NCI-H82 treated with DMSO at 0.1 percent for 48 hours (cell line): ENCODE results near the gene CD52.

Experiments
- DNase-seq: peaks from one replicate; lab custom pipeline; 2025; ENCODE audit not compliant: unreplicated experiment; lab: John Stamatoyannopoulos, UW

The CD52 gene, protein sequence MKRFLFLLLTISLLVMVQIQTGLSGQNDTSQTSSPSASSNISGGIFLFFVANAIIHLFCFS

GRCh38 chr1:26317612-26318337, at the start of gene CD52:
CD52 (plus strand) TSS chr1:26317958; CDS start chr1:26318018, 60 bp downstream.
- DNase-seq = no peak

GRCh38 chr1:26268290-26269197, 49.2 kb upstream of the CD52 start:
- DNase-seq = no peak

- no peak for DNase-seq
Observed at GRCh38 chr1:26269198-26269550, 48.6 kb upstream of the CD52 start.

DNA sequence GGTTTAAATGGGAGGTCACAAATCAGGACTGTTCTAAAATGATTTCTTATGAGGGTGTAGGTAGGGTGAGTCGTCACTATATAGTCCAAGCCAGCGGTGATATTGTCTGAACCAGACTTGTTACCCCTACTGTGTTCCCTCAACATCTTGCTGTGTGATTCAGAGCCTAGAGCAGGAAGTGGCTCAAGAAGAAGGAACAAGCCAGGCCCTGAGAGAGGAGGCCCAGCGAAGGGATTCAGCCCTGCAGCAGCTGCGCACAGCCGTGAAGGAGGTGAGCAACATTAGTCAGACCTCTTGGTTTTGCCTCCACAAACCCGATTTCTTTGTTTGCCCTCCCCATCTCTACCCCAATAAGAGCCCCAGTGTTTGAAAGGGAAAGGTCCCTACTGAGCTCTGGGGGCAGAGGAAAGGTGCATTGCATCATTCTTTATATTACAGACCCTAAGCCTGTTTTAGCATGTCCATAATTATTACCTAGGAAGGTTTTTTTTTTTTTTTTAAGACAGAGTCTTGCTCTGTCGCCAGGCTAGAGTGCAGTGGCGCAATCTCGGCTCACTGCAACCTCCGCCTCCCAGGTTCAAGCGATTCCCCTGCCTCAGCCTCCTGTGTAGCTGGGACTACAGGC, 42.8 kb upstream of the CD52 start:
- no peak for DNase-seq

DNA sequence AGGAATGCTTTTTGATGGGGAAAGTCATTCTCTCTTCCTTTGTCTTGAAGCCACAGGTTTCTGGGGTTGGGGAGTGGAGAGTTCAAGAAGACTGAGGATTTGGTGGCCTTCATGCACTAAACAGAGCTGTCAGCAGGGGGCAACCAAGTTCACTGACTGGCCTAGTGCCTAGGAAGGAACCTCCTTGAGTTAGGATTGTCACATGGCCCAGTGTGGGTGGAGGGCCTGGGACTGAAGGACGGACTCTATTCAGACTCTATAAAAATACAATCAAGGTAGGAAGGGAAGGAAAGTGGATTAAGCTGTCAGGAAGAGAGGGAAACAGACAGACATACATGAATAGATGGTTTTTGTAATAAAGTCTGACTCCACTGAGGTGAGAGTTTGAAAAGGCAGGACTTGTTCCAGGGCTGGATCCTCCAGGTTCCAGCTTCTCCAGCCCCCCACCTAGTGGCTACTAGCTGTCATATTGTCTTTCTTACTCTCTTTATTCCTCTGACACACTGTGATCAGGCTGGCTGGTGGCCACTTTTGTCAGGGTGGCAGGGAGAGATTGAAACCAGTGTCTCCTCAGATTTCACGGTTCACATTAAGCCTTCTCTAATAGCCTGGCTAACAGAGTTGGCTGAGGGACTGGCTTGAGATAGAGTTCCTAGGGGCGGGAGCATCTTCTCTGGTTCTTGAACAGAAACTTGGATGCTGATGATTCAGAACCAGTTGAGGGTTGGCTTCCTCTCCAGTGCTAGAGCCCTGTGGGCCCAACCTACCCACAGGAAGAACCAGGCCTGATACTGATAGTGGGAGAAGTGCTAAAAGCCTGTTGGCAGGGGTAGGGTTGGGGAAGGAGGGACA, 42.0 kb upstream of the CD52 start:
- peak; percentile 61 for DNase-seq

GRCh38 chr1:26276432-26276838, 41.3 kb upstream of the CD52 start:
- no peak for DNase-seq

DNA sequence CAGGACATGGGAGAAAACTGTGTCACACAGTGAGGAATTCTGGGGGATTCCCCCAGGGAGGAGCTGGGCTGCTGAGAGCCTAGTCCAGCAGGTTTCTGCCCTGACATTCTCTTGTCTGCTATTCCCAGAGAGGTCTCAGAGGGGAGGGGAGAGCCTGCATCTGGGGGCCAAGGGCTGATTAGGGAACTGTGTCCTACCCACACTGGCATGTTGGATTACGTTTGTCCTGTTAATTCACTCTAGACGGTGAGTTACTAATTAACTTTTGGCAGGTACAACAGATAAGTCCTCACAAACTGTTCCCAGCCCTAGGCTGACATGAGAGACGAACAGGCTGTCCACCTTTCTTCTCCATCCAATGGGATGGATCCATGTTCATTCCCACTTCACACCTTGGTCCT, 40.5 kb upstream of the CD52 start:
- DNase-seq = no peak

DNA sequence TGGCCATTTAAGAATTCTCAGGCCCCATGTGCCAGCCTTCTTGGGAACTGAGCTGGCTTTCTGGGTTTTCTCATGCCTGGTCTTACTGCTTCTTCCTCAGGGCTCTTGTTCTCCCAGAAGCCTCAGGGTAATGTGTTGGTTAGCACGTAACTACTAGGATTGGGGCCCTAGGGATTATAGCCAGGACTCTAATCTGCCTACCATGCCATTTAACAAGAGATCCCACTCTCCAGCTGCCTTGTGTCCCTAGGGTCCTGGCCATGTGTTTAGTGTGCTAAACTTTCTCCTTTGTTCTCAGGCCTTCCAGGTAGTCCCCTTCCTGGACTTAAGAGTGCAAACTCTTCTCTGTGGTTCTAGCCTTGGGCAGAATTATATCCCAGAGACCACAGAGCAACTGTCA, 40.0 kb upstream of the CD52 start:
- peak; percentile 83 for DNase-seq

DNA sequence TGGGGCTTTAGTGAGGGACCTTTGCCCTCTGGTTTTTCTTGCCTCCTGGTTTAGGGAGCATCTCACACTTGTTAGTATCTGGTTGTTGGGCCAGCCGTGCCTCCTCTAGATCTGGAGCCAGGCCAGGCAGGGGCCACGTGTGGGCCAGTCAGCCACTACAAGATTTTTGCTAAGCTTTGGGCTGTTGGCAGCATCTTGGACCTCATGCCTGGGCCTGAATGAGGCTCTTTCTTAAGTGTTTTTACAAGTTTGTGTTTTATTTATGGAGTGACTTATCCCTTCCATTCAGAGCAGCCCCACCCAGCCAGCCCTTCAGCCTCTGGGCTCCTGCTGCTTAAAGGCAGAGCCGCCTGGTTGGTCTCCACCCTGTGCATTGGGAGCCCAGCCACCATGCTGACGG, 39.5 kb upstream of the CD52 start:
- DNase-seq = no peak

DNA sequence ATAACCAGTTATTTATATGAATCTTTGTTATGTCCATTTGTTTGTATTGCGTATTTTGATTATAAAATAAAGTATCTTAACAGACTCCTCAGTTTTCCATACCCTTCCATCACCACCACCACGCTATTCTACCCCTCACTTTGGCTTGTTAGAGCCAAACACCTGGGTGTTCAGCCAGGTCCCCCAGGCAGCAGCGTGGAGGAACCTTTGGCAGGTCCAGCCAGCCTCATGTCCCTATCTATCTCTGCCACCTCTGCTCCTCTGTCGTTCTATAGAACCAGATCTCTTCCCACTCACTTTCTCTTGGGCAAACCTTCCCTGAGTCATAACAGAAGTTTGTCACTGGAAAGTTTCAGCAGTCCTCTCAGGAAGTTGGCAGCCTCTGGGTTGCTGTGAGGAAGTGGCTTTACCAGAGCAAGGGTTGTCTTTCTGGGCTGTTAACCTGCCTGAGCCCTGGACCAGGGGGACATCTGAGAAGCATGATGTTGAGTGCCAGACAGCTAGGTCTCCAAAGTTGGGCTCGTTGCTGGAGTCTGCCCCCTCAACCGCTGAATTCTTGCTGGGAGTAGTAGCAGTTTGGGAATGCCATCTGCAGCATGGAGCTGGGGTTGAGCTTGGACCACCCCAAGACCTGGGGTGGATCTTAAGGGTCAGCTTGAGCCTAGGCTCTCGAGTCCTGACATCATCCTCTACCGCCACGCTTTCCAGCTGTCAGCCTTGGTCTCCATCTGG, 38.9 kb upstream of the CD52 start:
- peak; percentile 77 for DNase-seq

GRCh38 chr1:26279456-26280332, 38.1 kb upstream of the CD52 start, which contains the start of gene SH3BGRL3:
SH3BGRL3 (plus strand) TSS chr1:26280086; CDS start chr1:26280156, 70 bp downstream.
- peak; percentile 68 for DNase-seq

DNA sequence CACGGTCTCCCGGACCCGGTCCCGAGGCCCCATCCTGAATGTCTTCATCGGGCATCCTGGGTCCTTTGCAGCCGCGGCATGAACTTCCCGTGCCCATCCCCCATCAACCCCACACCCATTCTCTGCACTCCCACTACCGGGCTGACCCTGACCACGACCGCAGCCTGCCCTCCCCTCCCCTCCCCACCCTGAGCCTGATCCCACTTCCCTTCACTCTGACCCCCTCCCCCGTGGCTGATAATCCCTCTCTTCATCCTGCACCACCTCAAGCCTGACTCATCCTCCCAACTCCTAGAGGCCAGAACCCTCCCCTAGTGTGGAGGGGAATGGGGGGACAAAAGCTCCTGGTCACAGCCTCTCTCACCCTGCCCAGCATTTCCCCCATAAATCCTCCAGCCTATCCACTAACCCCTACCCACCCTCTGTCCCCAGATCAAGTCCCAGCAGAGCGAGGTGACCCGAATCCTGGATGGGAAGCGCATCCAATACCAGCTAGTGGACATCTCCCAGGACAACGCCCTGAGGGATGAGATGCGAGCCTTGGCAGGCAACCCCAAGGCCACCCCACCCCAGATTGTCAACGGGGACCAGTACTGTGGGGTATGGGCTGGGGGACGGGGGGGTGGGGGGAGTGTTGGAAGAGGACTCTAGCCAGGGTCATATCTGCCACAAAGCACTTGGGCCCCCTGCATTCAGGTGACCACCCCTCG, 37.3 kb upstream of the CD52 start:
- peak; percentile 35 for DNase-seq

DNA sequence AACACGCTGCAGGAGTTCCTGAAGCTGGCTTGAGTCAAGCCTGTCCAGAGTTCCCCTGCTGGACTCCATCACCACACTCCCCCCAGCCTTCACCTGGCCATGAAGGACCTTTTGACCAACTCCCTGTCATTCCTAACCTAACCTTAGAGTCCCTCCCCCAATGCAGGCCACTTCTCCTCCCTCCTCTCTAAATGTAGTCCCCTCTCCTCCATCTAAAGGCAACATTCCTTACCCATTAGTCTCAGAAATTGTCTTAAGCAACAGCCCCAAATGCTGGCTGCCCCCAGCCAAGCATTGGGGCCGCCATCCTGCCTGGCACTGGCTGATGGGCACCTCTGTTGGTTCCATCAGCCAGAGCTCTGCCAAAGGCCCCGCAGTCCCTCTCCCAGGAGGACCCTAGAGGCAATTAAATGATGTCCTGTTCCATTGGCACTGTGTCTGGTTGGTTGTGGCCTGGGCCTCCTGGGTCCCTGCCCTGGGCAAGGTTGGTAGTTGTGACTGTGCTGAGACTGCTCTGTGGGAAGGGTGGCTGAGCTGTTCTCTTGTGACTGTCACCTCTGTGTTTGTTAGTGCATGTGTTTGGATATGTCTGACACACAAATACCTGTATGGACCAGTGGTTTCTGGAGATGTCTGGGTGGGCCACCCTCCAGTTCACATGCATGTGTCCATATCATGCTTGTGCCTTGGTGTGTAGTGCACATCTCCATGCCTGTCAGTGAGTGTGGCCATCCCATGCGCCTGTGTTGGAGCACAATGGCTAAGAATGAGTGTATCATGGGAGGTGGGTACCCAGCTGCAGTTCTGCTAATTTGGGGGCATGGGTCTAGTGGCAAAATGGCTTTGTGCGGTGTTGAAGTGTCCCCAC, 36.4 kb upstream of the CD52 start:
- no peak for DNase-seq

- no peak for DNase-seq
Observed at GRCh38 chr1:26281971-26282370, 35.8 kb upstream of the CD52 start.

DNA sequence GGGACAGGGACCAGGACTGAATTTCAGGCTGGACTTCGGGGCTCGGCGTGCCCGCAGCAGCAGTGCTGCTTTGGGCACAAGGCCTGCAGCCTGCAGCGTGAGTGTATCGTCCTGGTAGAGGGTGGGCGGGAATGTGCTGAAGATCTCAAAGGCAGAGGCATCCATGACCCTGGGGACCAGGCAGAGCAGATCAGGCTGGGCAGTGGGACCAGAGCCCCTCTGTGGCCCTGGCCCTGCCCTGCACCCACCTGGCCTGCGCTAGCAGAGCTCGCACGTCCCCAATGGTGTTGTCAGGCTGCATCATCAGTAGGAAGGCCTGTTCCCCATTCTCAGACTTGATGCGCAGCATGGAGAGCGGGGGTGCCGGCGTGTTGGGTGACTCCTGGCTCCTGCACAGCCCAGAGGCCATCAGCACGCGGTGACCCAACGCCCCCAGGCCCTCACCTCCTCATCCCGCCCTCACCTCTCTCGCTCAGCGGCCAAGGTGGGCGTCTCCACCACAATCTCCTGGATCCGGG, 35.3 kb upstream of the CD52 start:
- DNase-seq = no peak

- no peak for DNase-seq
Observed at GRCh38 chr1:26283279-26283853, 34.4 kb upstream of the CD52 start.
